ENCODE measurements around the gene GINS2.
A peak's percentile ranks its signal among the peaks of the same experiment; 100 is the strongest.

GINS2 gene

GRCh38 chr16:85646976-85647375 lies 41.8 kb downstream of the GINS2 start:
- DNase-seq (ENCODE audit: low read depth) = no peak
- H3K4me3 ChIP-seq (ENCODE audit: low read depth, low read length) = no peak overlapping the region
- TF ChIP-seq CTCF (conservative IDR thresholded peaks at IDR 0.05; ENCODE audit: low read depth, low read length) = no peak

- peak; percentile 8 for TF ChIP-seq CTCF (conservative IDR thresholded peaks at IDR 0.05; ENCODE audit: low read depth, low read length)
- no peak overlapping the region for H3K4me3 ChIP-seq (ENCODE audit: low read depth, low read length)
- no peak for DNase-seq (ENCODE audit: low read depth)
Measured at GRCh38 chr16:85646358-85646907, 42.3 kb downstream of the GINS2 start.

GRCh38 chr16:85645021-85645589 lies 43.6 kb downstream of the GINS2 start:
- H3K4me3 ChIP-seq (ENCODE audit: low read depth, low read length) = no peak overlapping the region
- DNase-seq (ENCODE audit: low read depth) = no peak
- no peak for TF ChIP-seq CTCF (conservative IDR thresholded peaks at IDR 0.05; ENCODE audit: low read depth, low read length)

GRCh38 chr16:85644093-85644712 lies 44.6 kb downstream of the GINS2 start:
- TF ChIP-seq CTCF (conservative IDR thresholded peaks at IDR 0.05; ENCODE audit: low read depth, low read length) = no peak
- H3K4me3 ChIP-seq (ENCODE audit: low read depth, low read length) = no peak overlapping the region
- DNase-seq (ENCODE audit: low read depth) = no peak

- no peak for TF ChIP-seq CTCF (conservative IDR thresholded peaks at IDR 0.05; ENCODE audit: low read depth, low read length)
Measured at GRCh38 chr16:85643631-85644030, 45.1 kb downstream of the GINS2 start.

GRCh38 chr16:85642762-85643358 lies 45.9 kb downstream of the GINS2 start:
- TF ChIP-seq CTCF (conservative IDR thresholded peaks at IDR 0.05; ENCODE audit: low read depth, low read length) = no peak
- DNase-seq (ENCODE audit: low read depth) = no peak
- H3K4me3 ChIP-seq (ENCODE audit: low read depth, low read length) = no peak overlapping the region

More at GRCh38 chr16:85643631-85644030, 45.1 kb downstream of the GINS2 start:
- DNase-seq (ENCODE audit: low read depth) = no peak
- H3K4me3 ChIP-seq (ENCODE audit: low read depth, low read length) = no peak overlapping the region
